GM21619 (cell line): ENCODE results near the gene VHLL.
"Not testable (repeated sequence)": the region's sequence is repeated elsewhere in the genome, so short reads cannot be mapped to it uniquely, and the experiment has no call there.

Experiments
- ATAC-seq: cut with Tn5 transposase; IDR thresholded peaks from one replicate; pipeline ENCODE4 v1.9.1; 2021; ENCODE audit not compliant: unreplicated experiment

VHLL gene

DNA sequence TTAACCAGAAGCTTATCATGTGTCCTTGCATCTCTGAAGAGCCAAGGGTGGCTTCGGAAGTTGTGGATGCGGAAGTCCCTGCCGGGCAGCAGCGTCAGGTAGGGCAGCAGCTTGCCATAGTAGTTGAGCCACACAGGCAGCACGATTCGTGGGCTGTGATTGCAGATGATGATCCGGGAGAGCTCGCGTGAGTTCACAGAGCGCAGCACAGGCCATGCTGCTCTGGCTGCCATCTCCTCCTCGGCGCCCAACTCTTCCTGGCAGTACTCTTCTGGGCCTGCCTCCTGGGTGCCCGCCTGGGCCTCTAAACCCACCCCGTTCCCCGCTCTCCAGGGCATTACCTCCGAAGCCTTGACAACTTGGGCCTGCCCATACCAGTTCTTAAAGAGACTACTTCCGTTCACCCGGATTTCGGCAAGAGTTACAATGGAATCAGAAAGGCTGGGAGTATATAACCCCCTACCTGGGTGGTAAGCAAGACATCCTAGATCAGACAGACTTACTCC, at the start of gene VHLL:
Gene VHLL, minus strand, starts transcription at position 456 of the 506 bp plus-strand sequence. Its CDS starts 118 bp downstream, at position 338.
- no peak for ATAC-seq

DNA sequence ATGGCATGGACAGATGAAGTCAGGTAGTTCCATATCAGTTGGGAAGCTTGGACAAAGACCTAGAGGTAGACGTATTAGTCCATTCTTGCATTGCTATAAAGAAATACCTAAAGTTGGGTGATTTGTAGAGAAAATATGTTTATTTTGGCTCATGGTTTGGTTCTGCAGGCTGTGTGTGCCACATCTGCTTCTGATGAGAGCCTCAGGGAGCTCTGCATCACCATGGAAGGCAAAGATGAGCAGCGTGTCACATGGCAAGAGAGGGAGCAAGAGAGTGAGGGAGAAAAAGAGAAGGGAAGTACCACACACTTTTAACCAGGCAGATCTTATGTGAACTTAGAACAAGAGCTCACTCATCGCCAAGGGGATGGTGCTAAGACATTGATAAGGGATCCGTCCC, 48.2 kb upstream of the VHLL start:
- no peak for ATAC-seq

DNA sequence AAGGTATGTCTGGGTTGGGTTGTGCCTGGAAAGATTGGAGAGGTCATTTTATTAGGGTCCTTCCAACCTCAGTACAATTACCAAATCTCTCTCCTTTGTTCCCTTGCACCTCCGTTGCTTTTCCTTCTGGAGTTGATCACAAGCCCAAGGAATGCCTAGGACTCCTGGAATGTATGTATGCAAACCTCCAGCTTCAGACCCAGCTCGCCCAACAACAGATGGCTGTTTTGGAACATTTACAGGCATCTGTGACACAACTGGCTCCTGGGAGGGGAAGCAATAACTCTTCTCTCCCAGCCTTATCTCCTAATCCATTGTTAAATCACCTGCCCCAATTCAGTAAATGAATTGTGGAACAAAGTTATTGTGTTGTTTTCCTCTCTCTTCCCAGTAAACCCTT, 47.5 kb upstream of the VHLL start:
- ATAC-seq: no peak

DNA sequence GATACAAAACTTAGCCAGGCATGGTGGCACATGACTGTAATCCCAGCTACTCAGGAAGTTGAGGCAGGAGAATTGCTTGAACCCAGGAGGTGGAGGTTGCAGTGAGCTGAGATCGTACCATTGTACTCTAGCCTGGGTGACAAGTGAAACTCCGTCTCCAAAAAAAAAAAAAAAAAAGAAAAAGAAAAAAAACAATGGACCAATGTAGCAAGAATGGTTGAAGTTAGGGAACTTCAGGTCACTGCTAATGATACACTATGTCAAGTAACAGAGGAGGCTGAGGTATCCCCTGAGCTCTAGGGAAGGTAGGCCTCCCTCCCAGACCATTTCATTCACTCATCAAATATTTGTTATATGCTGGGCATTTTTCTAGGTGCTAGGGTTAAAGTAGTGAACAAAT, 46.9 kb upstream of the VHLL start:
- not testable (repeated sequence) for ATAC-seq

DNA sequence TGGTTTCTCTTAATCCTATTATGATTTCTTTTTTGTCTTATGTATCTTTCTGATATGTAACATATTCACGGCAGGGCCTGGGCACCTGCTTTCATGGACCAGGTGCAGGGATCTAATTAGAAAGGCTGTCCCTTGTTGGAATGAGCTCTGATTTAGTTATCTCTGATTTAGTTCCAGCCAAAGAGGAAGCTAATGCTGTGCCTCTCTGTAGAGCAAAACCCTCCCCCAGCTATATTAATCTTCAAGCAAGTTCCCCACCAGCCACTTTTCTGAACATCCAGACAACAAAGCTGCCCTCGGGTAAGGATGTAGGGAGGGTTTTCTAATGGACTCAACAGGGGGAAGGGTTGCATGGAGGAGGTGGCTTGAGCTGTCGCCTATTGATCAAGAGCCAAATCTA, 45.3 kb upstream of the VHLL start:
- no peak for ATAC-seq

DNA sequence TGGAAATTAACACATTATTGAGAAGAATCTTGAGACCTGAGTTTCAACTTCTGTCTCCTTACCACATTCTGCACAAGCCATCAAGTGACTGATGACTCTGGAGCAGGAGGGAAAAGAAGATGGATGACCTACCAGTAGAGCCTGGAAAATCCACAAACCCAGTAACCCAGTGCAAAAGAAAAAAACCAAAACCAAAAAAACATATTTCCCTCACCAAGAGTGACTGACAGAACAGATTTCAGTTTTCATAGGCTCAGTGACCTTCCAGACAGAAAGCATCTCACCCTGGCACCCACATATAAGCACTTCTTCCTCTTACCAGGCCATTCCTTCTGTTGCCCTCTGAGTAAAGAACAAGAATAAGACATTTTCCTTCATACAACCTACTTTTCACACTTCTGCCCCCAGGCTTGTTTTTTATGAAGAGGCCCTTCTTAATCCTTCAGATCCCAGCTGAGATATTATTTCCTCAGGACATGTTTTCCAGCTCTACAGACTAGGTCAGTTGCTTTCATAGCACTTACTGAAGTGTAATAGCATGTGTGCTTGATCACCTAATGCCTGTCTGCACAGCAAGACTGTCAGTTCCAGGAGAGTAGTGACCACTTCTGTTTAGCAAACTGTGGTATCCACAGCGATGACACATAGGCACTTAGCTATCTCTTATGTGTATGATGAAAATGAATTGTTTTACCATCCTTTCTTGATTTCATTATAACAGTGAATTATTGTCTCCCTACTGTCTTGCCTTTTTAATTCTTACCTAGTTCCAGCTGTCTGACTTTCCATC, 43.3 kb upstream of the VHLL start:
- ATAC-seq: no peak

DNA sequence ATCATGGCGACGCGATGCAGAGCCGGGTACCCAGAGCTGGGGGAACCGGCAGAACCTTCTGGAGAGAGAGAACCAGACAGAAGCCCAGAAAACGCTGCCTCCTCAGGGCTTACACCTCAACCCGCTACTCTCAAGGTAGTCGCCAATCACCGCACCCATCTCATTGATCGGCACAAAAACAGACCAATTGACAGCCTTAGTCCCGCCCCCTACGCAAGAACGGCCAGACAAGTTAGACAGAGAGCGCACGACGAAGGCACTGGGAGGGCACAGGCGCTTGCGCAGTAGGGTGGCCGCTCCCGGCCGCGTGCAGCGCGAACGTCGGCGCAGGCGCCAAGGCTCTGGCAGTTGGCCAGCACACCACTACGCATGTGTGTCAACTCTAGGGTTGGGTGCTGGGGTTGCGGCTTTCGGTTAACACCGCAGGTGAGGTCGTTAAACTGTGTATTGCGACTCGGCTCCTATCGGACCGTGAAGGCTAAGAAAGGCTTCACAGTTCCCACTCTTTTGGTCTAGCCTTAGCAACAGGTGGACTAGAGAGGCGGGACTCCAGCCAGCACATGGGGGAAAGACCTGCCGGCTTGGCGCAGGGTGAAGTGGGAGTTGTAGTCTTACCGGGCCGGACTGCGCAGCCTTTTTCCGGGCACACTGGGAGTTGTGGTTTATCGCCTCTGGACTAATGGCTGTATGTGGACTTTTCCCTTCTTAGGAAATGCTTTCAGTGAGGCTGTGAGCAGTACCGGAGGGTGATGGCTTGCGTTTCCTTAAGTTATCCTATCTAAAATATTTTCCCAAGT, 39.3 kb upstream of the VHLL start, which contains the start of the genes CCT3 and TSACC:
Gene CCT3, minus strand, starts transcription at position 113 of the 797 bp plus-strand sequence. Its CDS starts 108 bp downstream, at position 5.
Gene TSACC, plus strand, starts transcription at position 347 of the 797 bp plus-strand sequence. CDS start 1,232 bp downstream, outside the sequence.
- ATAC-seq: peak; percentile 89

DNA sequence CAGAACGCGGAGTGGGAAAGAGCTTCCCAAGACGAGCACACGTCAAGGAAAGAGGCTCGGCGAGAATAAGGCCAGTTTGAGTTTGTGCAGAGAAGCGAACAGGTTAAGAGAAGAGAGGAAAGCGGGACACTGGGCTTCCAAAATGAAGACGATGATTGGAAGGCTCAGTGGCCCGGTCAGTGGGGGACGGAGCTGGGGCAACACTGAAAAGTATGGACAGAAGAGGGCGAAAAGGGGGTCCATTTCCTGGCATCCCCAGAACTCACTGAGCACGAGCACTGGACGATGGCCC, 38.7 kb upstream of the VHLL start:
- ATAC-seq: no peak

DNA sequence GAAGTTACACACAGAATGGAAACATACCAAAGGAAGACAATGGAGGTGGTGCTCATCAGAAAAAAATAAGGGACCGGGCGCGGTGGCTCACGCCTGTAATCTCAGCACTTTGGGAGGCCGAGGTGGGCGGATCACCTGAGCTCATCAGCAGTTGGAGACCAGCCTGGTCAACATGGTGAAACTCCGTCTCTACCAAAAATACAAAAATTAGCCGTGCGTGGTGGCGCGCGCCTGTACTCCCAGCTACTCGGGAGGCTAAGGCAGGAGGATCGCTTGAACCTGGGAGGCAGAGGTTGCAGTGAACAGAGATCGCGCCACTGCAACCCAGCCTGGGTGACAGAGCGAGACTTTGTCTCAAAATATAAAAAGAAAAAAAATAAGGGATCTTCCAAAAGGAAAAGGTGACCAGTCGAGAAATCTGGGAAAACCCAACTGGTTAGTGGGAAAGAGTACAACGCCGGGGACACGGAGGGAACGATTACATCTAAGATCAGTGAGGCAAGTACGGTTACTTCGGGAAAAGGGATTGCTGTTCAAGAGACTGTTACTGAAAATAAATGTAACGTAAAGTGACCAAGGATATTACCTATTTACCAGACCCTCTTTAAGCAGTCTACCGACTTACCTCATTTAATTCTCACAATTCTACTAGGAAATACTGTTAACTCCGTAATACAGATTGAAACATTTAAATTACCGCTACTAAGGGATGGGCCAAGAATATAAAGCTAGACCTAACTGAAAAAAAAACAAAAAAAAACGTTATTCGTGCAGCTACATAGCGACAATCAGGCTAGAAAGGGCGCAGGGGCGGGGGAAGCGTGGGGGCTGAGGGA, 38.2 kb upstream of the VHLL start:
- ATAC-seq: no peak

DNA sequence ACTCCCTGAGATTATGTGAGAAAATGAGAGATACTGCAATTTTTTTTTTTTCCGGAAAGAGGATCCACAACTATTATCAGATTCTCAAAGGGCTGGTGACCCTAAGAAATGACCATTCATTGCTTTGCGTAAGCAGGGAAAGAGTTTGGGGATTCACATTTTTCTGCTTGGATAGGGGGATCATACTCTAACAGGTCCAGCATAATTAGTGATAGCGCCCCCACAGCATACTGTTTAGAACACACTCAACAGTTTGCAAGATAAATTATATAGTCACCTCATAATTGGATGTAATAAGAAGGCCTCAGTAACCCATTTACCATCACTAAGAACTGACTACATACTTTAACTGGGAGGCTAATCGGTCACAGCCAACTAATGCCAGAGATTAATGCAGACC, 37.1 kb upstream of the VHLL start:
- no peak for ATAC-seq

DNA sequence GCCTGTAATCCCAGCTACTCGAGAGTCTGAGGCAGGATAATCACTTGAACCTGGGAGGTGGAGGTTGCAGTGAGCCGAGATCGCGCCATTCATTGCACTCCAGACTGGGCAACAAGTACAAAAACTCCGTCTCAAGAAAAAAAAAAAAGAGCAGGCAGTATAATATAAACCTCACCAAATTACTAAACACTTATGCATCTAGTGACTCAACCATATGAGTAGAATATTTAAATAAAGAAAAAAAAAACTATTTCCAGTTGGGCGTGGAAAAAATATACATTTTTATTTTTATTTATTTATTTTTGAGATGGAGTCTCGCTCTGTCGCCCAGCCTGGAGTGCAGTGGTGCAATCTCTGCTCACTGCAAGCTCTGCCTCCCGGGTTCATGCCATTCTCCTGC, 24.1 kb upstream of the VHLL start:
- ATAC-seq: not testable (repeated sequence)

DNA sequence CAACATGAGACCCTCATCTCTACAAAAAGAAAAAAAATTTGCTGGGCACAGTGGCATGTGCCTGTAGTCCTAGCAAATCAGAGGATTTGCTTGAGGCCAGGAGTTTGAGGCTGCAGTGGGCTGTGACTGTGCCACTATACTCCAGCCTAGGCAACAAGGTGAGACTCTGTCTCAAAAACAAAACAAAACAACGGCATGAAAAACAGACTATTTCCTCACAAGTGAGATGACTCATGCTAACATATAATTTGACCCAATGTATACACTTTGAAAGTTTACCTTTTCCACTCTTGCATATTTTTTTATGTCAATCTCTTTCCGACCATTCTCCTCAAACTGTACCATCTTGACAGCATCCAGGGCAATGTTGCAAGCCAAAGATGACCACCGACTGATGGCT, 21.5 kb upstream of the VHLL start:
- no peak for ATAC-seq

DNA sequence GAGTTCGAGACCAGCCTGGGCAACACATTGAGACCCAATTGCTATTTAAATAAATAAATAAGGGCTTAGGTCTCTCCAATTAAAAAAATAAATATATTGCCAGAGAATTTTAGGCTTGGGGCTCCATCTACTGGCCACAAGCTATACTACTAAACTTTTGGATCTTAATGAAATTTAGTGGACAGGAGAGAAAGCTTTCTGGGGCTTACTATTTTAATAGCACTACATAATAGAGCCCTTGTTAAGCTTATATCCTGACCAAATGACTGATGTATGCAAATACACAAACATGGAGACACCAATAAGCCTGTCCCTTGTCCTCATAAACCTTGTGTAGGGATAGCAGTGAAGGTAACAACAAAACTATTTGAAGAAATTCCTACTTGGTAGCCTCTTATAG, 20.6 kb upstream of the VHLL start:
- ATAC-seq: no peak

DNA sequence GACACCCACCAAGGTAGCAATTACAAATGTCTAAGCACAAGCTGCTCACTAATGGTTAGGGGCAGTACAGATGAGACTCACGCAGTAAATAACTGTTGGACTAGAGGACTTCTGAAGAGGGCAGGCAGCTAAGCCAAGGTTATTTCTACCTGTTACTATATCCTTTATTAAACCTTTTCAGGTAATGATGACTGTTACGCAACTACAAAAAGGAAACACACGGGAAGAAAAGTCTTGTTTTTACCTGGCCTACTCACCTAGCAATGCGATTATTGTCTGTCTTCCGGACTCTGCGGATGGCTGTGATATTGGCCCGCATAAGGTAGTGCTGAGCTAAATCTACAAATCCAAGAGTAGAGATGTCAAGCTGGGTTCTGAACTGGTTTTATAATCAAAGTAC, 17.8 kb upstream of the VHLL start:
- ATAC-seq: no peak

DNA sequence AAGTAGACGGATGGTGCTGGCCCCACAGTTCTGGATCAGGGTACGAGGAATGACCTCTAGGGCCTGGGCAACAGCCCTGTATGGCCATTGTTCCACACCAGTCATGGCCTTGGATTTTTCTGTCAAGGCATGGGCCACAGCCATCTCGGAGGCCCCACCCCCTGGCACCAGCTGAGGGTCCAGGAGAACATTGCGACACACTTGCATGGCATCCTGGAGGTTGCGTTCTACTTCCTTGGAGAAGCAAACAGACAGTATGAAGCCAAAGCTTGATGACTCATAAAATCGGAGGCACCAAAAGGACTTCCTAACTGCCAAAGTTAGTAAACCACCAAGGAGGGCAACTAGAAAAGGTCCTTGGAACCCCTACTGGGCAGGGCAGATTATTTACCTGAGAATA, 11.9 kb upstream of the VHLL start:
- ATAC-seq: no peak

DNA sequence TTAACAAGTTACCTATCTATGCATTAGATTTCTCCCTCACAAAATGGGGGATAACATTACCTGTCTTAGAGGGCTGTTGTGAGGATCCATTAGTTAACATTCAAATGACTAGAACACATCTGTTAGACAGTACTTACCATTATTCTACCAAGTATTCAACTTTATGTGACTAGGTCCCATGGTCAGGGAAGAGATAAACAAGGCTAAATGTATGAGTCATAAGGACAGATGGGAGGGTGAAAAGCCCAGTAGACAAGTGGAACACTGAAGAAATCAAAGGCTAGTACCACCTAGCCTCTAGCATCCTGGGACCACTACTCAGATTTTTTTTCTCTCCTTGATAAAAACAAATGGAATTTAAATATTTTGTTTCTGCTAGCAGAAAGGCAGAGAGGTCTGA, 9.0 kb upstream of the VHLL start:
- no peak for ATAC-seq

DNA sequence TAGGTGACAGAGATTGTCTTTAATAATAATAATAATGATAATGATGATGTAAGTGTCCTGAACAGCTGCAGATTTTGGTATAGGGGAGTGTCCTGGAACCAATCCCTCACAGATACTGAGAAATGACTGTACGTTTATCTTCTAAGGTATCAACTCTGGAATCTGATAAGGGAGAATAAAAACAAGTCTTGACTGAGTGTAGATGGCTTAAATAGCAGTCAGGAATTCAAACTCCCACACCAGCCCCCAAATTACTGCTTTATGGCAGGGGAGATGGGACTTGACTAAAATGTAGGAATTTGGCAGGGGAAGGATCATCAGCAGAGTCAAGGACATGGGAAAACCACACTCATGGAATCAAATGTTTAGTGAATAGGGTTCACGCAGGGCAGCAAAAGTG, 6.1 kb upstream of the VHLL start:
- ATAC-seq: no peak

DNA sequence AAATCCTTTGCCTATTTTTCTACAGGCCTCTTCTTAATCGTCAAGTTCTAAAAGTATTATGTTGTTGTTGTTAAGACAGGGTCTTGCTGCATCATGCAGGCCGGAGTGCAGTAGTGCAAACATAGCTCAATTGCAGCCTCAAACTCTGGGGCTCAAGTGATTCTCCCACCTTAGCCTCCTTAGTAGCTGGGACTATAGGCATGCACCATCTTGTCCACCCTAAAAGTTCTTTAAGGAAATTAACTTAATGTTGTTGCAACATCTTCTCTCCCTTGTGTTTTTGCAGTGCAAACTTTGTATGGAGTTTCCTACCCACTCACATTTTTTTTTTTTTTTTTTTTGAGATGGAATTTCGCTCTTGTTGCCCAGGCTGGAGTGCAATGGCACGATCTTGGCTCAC, 4.1 kb upstream of the VHLL start:
- no peak for ATAC-seq

DNA sequence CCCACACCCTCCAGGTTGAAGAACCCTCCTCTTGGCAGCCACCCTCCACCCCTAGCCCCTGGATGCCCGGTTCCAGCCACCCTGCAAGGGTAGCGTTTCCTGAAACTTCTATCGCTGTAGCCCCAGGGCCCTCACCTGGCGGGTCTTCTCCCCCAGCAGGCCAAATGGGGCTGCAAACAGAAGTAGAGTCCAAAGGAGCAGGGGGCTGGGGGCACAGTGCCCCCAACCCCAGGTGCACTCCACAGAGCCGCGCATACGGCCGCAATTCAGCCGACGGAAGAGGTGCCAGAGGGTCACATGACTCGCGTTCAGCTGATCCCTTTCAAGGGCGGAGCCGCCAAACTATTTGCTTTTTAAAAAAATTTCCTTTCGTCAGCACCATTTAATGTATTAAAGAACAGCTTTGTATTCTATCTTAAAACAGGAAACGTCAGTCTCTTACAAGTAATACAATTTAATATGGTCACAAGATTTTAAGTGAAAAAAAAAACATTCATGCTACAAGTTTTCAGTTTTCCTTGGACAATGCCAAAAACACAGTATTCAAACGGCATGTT, 3.6 kb downstream of the VHLL start, which contains the start of gene GLMP:
Gene GLMP, minus strand, starts transcription at position 289 of the 557 bp plus-strand sequence. Its CDS starts 34 bp downstream, at position 255.
- ATAC-seq: peak; percentile 47

DNA sequence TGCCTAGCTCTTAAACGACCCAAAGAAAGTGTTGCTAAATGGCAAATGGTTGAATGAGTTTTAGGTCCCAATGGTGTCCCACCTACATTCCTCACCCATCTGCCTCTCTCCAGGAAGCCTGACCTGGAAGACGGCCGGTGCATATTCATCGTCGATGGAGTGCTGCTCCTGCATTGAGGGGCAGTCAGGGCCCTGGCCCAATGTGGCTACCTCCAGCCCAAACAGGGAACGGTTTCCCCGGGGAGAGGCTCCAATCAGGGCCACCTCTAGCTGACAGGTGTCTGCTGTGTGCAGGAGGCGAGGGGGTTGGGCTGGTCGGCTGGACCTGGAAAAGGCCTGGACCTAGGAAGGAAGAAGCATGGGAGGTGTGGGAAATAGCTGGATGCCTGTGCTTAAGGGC, 5.2 kb downstream of the VHLL start:
- no peak for ATAC-seq

DNA sequence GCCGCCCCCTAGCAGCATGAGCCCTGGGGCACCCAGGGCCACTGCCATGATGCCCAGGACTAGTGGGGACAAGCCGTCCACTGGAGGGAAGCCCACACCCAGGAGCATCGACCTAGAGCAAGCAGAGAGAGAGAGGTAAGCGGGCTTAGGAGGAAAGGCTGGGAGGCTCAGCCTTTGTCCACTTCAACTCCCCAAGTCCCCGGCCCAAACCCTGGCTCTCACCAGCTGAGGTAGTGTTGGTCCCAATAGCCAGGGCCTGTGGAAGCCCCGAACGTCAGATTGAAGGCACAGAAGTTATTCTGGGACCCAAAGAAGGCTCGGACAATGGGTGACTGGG, 6.0 kb downstream of the VHLL start:
- no peak for ATAC-seq
